ENCODE results near the gene MPRIP.

The MPRIP gene

DNA sequence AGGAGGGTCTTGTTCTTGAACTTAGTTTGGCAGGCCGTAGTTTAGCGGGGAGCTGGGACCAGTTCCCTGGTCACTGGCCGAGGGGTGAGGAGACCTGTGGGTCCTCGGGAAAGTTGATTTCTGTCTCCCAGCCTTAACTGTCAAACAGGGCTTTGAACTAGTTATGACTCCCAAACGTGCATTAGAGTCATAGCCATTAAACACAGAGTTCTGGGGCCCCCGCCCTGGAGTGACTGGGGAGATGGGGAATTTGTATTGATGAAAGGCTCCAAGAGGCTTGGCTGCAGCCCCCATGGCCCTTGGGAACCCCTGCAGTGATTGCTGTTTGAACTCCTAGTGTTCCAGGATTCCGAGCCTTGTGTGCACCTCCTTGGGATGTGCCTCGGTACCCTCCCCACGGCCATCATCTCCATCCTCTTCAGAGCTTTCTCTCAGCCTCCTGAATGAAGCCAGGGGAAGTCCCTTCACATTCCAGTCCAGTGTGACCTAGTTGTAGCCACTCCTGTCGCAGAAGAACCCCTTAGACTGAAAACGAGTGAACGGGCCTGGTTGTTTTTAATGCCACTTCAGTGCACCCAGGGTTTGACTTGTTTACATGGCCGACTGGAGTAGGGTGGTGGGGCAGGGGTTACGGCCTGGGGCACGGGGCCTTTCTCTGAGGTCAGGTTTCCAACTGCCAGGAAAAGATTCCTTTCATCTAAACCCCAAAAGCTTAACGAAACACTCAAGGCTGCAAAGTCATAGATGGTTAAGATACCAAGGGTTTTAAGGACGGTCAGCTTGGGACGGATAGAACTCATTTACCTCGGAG lies 1.4 kb downstream of the MPRIP start:
- H3K27ac Mint-ChIP-seq, result peak overlapping the region; percentile 80
- DNase-seq, result peak; percentile 19
- CTCF ChIA-PET, result no interaction called here
- no peaks in the 10 kb centered on the region for H3K9me3 Mint-ChIP-seq
- peaks cover 50% of the 10 kb centered on the region for H3K4me1 Mint-ChIP-seq
- H3K4me3 Mint-ChIP-seq, result peak overlapping the region; percentile 96
- H3K36me3 Mint-ChIP-seq, result peaks cover 12% of the 10 kb centered on the region
- peaks cover 6% of the 10 kb centered on the region for H3K27me3 Mint-ChIP-seq

DNA sequence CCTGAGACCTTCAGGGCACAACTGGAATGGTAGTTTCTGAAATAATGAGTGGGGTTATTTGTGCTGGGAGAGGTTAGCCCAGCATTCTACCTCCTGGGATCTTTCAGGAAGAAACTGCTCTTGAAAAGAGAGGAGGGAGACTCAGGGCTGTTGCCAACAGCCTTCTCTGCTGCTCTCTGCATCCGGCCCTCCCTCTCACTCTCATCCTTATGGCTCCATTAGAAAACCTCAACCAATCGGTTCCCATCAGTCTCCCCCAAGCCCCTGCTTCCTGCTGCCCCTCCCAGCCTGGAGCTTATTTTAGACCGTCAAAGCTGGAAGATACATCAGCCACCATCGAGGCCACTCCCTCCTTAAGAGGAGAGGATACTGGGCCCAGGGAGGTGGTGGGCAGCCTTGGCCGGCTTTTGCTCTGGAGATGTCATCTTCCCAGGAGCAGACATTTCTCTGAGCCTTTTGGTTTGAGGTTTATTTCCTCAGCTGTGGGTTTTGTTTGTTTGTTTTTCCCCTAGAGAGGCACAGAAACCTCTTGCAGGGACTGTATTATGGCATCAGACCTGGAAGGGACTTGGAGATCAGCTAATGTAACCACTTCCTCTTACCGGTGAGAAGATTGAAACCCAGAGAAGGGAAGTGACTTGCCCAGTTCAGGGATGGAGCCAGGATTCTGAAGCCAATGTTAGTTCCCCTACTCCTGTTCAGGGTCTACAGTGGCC lies 2.7 kb downstream of the MPRIP start:
- H3K27me3 Mint-ChIP-seq, result peaks cover 6% of the 10 kb centered on the region
- peak; percentile 32 for DNase-seq
- CTCF ChIA-PET, result no interaction called here
- peaks cover 12% of the 10 kb centered on the region for H3K36me3 Mint-ChIP-seq
- no peaks in the 10 kb centered on the region for H3K9me3 Mint-ChIP-seq
- H3K4me1 Mint-ChIP-seq, result peaks cover 57% of the 10 kb centered on the region
- H3K4me3 Mint-ChIP-seq, result peak overlapping the region; percentile 96
- peak overlapping the region; percentile 75 for H3K27ac Mint-ChIP-seq

DNA sequence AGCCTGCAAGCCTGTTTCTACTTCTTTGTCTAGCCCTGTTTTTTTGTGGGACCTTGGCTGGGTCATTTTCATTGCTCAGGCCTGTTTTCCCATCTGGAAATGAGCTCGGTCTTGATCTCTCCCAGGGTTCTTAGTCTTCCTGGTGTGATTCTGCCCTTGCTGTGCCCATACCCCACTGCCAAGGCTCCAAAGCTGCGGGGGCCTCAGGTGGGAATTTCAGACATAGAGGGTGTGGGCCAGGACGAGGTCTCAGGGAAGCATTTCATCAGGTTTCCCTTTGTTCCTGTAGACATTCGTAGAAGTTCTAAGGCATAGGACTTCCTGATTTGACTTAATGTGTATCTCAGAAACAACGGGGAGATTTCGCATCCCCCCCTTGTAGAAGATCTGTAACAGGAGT lies 5.8 kb downstream of the MPRIP start:
- CTCF ChIA-PET, result no interaction called here
- Mint-ChIP-seq H3K4me3 (no peak overlapping the region), H3K27ac (no peak overlapping the region), H3K27me3 (no peaks in the 10 kb centered on the region), H3K36me3 (peaks cover 12% of the 10 kb centered on the region), H3K9me3 (no peaks in the 10 kb centered on the region), H3K4me1 (peaks cover 72% of the 10 kb centered on the region)
- DNase-seq, result no peak

DNA sequence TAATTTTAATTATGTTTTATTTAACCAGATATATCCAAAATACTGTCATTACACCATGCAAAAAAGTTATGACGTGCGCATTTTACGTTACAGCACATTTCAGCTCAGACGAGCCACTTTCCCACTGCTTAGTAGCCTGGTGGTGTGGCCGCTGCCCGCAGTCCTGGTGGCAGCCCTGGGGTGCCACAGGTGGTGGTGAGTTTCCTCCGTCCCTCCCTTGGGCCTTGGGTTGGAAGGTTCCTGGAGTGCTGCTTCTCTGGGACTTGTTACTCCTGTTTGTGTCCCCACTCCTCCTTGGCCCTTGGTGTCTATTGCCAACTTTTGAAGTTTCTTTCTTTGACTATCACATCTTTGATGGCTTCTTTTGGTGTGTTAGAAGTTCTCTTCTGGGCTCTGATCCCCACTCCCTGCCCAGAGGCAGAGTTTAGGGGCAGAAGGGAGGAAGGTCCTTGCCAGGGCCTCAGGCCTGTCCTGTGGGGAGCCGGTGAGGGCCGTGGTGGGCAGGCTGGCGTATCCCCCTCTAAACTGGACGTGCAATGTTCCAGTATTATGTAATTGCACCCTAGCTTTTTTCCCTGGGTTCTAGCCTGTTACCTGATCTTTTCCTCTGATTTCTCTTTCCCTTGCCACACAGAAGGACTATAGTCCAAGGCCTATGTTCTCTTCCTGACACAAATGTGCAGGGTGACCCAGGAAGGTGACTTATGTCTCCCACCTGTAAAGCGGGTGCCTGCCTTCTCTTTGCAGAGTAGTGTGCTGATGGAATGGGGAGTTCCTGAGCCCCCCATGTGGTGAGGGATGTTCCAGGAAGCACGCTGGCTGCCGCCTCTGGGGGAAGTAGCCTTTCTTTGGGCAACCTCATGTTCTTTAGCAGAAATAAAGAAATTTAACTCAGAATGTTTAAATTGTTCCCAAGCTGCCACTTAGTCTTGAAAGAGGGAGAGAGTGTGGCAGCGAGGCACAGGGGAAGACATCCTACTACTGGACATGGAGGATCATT lies 8.4 kb downstream of the MPRIP start:
- CTCF ChIA-PET, result no interaction called here
- H3K27ac Mint-ChIP-seq, result no peak overlapping the region
- H3K4me1 Mint-ChIP-seq, result peaks cover 55% of the 10 kb centered on the region
- H3K36me3 Mint-ChIP-seq, result peaks cover 9% of the 10 kb centered on the region
- H3K27me3 Mint-ChIP-seq, result no peaks in the 10 kb centered on the region
- peak; percentile 8 for DNase-seq
- no peaks in the 10 kb centered on the region for H3K9me3 Mint-ChIP-seq
- H3K4me3 Mint-ChIP-seq, result no peak overlapping the region

DNA sequence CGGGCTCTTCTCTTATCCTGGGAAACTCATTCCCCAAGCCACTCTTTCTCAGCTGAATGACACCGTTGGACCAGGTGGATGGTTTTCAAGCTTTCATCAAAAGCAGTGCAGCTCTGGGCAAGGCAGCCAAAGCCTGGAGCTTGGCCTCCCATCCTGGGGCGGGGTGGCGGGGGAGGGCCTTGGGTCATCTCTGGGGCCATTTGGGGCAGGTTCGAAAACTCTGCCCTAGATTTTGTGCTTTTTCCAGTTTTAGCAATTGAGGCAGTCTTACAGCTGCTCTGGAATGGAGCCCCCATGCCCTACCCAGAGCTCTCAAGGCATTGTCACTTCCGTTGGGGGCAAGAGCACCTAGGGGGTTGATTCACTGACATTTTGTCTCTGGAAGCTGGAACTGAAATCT lies 9.1 kb downstream of the MPRIP start:
- CTCF ChIA-PET, result no interaction called here
- no peak overlapping the region for H3K4me3 Mint-ChIP-seq
- H3K27ac Mint-ChIP-seq, result no peak overlapping the region
- peak; percentile 14 for DNase-seq
- H3K9me3 Mint-ChIP-seq, result no peaks in the 10 kb centered on the region
- H3K27me3 Mint-ChIP-seq, result no peaks in the 10 kb centered on the region
- peaks cover 5% of the 10 kb centered on the region for H3K36me3 Mint-ChIP-seq
- peaks cover 49% of the 10 kb centered on the region for H3K4me1 Mint-ChIP-seq

DNA sequence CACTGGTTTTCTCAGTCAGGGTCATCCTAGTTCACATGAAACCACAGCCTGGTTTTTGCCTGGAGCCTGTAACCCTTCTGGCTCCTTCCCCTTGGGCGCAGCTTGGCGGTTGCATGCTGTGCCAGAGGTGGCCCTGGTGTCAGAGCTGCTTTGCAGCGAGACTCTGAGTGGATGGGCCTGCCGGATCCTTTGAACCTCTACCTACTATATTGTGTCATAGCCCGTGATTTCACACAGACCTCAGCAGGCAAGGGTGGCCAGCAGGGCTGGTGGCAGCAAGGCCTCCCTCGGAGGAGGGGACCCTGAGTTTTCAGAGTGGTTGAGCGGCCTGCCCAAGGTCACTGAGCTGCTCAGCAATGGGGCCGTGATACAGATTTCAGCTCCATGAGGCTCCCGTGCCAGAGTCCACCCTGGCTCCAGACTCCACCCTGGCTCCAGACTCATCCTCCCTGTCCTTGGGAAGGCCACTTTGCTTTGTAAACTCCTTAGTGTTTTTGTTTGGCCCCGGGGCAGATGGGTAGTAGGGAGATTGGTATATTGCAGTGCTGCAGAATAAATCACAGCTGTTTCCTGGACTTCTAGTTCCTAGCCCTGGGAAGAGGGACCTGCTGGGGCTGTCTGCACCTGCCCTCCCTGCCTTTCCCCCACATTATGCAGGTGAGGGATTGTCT lies 9.7 kb downstream of the MPRIP start:
- no peaks in the 10 kb centered on the region for H3K9me3 Mint-ChIP-seq
- no peak overlapping the region for H3K4me3 Mint-ChIP-seq
- DNase-seq, result peak; percentile 15
- peaks cover 5% of the 10 kb centered on the region for H3K36me3 Mint-ChIP-seq
- CTCF ChIA-PET, result no interaction called here
- no peak overlapping the region for H3K27ac Mint-ChIP-seq
- no peaks in the 10 kb centered on the region for H3K27me3 Mint-ChIP-seq
- H3K4me1 Mint-ChIP-seq, result peaks cover 49% of the 10 kb centered on the region

DNA sequence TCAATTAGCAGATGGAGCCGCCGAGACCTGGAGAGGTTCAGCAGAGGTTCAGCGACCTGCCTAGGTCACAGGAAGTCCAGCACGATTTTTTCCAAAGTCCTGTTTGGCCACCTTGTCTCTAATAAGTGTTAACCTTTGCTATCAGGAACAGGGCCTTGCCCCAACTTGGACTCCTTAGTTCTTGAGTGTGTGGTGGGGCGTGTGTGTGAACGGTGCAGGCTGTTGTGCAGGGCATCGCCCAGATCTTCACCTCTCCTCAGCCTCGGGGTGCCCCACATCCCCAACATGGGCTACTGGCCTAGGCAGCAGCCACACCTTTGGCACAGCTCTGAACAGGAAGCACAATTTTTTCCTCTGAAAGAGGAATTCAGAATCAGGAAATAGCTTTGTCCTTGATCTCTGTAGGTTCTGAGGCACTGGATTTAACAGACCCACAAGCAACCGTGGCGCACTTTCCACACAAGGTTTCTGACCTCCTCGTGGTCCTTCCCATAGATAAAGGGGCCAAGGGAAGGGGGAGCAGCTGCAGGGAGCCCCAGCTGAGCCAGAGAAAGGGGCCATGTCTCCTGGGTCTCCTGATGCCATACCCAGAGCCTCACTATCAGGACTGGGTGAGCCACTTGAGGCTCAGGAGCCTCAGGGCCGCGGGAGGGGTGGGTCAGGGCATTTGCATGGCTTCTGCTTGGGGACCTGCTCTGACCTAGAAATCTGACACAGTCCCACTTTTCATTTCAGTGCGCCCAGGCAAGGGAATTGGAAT lies 10.4 kb downstream of the MPRIP start:
- Mint-ChIP-seq H3K36me3 (peaks cover 3% of the 10 kb centered on the region), H3K27me3 (no peaks in the 10 kb centered on the region), H3K4me3 (no peak overlapping the region), H3K4me1 (peaks cover 44% of the 10 kb centered on the region), H3K9me3 (no peaks in the 10 kb centered on the region), H3K27ac (peak overlapping the region; percentile 11)
- DNase-seq, result peak; percentile 14
- CTCF ChIA-PET, result no interaction called here

DNA sequence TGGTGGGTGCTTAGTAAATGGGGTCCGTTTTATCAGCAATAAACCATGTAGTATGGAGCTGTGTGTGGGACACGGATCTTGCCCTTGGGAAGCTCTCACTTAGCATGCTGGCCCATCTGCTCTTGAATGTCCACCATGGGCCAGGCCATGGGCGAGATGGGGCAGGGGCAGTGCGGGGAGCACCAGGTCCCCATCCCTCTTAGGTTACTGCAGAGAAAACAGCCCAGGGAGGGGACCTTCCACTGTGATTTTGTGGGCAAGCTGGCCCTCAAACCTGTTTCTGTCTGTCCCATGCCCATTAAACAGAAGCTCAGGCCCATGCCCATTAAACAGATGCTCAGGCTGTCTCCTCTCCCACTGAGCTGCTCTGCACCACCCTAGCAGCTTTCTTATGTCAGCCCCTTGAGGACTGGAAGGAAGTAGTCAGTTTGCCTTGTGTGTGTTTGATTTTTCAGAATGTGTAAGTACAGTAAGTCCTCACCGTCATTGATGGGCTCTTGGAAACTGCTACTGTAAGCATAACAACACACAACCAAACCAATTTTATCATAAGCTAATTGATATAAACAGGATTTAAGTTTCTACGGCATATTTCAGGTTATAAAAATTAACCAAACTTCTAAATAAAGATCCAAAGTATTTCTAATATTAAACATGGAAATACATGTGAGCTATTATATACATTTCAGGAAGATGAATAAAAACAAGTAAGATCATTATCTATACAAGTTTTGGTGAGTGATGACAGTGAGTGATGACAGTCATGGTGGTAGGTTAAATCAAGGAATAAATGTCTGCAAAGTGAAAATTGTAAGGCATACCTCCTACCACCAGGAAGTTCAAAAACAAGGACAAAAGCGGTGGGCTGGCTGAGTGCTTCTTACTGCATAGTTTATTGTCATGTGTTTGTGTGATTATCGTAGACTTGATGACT lies 11.5 kb downstream of the MPRIP start:
- DNase-seq, result peak; percentile 2
- no peaks in the 10 kb centered on the region for H3K27me3 Mint-ChIP-seq
- H3K4me3 Mint-ChIP-seq, result no peak overlapping the region
- peaks cover 40% of the 10 kb centered on the region for H3K4me1 Mint-ChIP-seq
- no peak overlapping the region for H3K27ac Mint-ChIP-seq
- H3K9me3 Mint-ChIP-seq, result no peaks in the 10 kb centered on the region
- H3K36me3 Mint-ChIP-seq, result peaks cover 3% of the 10 kb centered on the region
- CTCF ChIA-PET, result interaction anchor here (0.6 kb wide), 1 partner anchor 165 kb away, joined by 4 read pairs; no protein-coding TSS in a partner anchor

DNA sequence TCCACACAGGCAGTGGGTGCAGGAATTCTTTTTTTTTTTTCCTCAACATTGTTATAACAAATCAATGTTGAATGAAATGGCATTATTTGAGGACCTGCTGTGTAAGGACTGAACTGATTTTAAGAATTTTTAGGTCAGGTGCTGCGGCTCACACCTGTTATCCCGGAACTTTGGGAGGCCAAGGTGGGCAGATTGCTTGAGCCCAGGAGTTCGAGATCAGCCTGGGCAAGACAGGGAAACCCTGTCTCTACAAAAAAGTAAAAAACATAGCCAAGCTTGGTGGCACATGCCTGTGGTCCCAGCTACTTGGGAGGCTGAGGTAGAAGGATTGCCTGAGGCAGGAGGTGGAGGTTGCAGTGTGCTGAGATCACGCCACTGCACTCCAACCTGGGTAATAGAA lies 12.4 kb downstream of the MPRIP start:
- Mint-ChIP-seq H3K27ac (no peak overlapping the region), H3K36me3 (peaks cover 3% of the 10 kb centered on the region), H3K4me1 (peaks cover 33% of the 10 kb centered on the region), H3K4me3 (no peak overlapping the region), H3K27me3 (no peaks in the 10 kb centered on the region), H3K9me3 (no peaks in the 10 kb centered on the region)
- CTCF ChIA-PET, result no interaction called here
- peak; percentile 13 for DNase-seq

DNA sequence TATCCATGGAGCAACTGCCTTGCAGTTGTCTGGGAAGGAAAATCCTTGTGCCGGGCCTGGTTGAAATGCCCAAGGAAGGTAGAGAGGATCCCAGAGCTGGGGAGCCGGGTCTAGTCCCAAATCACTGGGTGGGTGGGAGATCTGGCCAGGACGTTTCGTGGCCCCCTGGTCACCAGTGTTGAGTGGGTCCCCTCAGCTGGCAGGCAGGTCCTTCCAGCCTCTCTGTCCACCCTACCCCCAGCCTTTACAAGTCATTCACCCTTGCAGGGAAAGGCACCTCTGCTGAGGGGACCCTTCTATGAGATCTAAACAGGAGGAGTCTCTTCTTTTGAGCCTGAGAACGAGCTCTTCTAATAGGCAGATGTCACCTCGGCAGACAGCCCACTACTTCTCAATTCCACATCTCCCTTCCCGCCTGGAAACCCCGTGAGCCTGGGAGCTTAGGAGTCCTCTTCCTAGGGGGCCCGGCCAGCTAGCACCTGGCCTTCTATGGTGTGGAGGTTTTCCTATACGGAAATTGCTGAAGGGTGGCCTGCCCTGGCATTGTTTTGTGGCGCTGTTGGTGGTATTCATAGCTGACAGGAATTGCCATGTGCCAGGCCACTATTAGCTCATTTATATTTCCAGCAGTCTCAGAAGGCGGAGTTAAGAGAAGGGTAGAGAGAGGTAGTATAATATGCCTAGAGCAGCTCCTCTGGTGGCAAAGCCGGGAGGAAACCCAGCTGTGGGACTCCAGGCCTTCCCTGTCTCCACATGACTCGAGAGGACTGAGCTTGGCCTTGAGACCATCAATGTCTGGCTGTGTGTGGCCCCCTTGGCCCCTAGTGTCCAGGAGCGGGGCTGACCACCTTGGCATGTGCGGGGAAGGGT lies 13.3 kb downstream of the MPRIP start:
- CTCF ChIA-PET, result no interaction called here
- Mint-ChIP-seq H3K27me3 (no peaks in the 10 kb centered on the region), H3K27ac (no peak overlapping the region), H3K9me3 (no peaks in the 10 kb centered on the region), H3K36me3 (peaks cover 3% of the 10 kb centered on the region), H3K4me1 (peaks cover 32% of the 10 kb centered on the region), H3K4me3 (no peak overlapping the region)
- DNase-seq, result peak; percentile 16

DNA sequence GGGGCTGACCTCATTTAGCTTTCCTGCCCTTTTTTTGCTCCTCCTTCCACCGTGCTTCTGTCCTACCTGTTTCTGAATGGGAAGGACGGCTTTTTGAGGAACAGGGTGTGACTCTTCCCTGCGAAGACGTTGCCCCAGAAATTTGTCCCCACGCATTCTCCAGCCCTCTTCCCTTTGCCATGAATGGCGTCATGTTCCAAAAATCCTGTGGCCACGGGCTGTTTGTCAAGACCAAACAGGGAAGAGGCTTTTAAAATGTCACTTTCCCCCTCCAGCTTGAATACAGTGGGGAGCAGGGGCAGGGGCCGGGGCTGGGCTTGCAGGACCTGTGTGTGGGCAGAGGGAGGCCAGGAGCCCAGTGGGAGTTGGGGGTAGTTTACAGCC lies 13.9 kb downstream of the MPRIP start:
- no peak overlapping the region for H3K4me3 Mint-ChIP-seq
- no peaks in the 10 kb centered on the region for H3K9me3 Mint-ChIP-seq
- no peak overlapping the region for H3K27ac Mint-ChIP-seq
- peaks cover 26% of the 10 kb centered on the region for H3K4me1 Mint-ChIP-seq
- DNase-seq, result peak; percentile 7
- H3K27me3 Mint-ChIP-seq, result no peaks in the 10 kb centered on the region
- CTCF ChIA-PET, result no interaction called here
- H3K36me3 Mint-ChIP-seq, result peaks cover 3% of the 10 kb centered on the region

DNA sequence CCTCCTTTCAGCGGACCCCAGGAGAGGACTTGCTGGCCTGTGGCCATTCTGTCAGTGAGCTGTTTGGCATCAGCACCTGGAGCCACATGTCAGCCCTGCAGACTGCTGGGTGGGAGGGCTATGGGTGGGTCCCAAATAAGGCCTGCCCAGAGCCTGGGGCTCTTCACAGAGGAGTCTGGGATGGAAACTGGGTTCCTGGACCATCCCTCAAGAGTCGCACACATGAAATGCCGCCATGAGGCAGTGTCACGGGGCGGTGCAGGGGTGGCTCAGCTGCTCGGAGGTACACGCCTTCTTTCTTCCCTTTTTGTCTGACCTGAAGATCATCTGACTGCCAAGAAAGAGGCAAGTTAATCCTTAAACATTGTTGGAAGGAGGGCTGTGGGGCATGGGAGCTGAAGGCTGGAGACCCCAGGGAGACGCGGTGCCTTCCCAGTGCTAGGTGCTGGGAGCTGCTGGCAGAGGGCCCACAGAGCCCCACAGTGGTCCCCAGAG lies 14.8 kb downstream of the MPRIP start:
- DNase-seq, result peak; percentile 4
- Mint-ChIP-seq H3K27me3 (no peaks in the 10 kb centered on the region), H3K9me3 (no peaks in the 10 kb centered on the region), H3K4me3 (no peak overlapping the region), H3K4me1 (peaks cover 19% of the 10 kb centered on the region), H3K27ac (no peak overlapping the region), H3K36me3 (peaks cover 3% of the 10 kb centered on the region)
- CTCF ChIA-PET, result no interaction called here
